HG03378 (cell line): Measurements from ENCODE around the gene SIRPB2.
"Not testable (repeated sequence)": the region's sequence is repeated elsewhere in the genome, so short reads cannot be mapped to it uniquely, and the experiment has no call there.

Experiments used
- ATAC-seq: cut with Tn5 transposase; IDR thresholded peaks from one replicate; pipeline ENCODE4 v1.9.1; 2021; ENCODE audit warnings: mild to moderate bottlenecking, moderate library complexity; ENCODE audit not compliant: unreplicated experiment

SIRPB2 gene

DNA sequence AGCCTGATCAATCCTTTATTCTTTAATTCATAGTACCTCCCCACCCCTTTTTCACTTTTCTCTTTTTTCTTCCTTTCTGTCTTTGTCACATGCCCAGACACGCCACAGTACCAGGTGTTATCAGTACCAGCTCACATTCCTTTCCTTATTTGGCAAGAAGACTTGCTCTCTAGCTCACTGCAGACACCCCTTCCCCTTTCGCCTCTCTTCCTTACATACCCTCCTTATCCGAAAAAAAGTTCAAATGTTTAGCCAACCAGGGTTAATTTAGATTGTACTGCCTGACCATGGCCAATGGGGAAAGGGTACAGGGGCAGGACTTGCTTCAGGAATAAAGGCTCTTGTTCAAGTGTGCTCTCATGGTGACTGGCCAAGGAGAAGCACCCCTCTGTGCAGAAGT lies 9.3 kb upstream of the SIRPB2 start:
- ATAC-seq = no peak

DNA sequence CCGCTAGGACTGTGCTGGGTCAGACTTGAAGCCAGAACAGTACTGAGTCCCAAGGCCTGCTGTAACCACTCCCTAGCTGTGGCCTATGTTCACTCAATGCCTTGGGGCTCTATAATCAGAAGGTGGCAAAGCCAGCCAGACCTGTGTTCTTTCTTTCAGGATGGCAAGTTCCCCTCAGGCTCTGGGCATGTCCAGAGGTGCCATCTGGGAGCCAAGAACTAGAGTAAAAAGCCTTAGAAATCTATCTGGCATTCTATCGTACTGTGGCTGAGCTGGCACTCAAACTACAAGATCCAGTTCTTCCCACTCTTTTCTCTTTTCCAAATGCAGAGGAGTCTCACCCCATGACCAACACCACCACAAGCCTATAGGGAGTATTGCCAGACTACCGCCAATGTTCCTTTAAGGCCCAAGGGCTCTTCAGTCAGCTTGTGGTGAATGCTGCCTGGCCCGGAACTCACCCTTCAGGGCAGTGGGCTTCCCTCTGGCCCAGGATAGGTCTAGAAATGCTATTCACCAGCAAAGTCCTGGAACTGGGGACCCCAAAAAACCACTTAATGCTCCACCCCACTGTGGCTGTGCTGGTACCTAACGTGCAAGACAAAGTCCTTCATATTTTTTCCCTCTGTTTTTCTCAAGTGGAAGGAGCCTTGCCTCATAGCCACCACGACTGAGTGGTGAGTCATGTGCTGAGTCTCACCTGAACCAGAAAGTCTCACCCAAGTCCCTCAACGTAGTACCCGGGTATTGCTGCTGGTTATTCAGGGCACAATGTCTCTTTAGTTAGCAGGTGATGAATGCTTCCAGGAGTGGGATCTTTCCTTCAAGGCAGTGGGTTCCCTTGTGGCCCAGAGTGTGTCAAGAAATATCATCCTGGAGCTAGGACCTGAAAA lies 8.6 kb upstream of the SIRPB2 start:
- no peak for ATAC-seq

DNA sequence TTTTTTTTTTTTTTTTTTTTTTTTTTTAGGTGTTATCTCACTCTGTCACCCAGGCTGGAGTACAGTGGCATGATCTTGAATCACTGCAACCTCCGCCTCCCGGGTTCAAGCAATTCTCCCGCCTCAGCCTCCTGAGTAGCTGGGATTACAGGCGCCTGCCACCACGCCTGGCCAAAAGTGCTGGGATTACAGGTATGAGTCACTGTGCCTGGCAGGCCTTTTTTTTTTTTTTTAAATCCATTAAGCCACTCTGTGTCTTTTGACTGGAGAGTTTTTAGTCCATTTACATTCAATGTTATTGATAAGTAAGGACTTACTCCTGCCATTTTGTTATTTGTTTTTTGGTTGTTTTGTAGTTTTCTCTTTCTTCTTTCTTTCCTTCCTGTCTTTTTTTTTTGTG lies 6.2 kb upstream of the SIRPB2 start:
- ATAC-seq = not testable (repeated sequence)

DNA sequence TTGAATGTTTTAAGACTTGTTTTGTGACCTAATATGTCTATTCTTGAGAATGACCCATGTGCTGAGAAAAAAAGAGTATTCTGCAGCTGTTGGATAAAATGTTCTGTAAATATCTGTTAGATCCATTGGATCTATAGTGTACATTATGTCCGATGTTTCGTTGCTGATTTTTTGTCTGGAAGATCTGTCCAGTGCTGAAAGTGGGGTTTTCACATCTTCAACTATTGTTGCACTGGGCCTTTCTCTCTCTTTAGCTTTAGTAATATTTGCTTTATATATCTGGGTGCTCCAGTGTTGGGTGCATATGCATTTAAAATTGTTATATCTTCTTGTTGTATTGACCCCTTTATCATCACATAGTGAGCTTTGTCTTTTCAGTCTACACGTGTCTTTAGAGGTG lies 5.7 kb upstream of the SIRPB2 start:
- ATAC-seq = no peak

DNA sequence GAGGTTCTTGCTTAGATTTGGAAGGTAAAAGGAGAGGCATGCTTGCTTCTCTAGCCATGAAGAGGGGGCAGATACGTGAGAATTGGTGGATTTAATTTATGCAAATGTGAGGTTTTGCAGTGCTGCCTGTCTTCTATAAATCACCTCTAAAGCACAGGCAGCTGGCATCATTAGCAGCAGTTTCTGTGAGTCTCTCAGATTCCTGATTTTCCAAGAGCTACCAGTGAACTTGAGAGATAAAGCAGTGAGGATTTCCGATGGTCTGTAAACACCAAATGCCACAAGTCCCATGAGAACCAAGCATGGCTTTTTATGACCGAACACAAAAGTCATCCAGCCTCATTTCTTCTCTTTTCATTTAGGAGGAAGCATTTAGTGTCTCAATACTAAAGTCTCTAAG lies 3.2 kb upstream of the SIRPB2 start:
- ATAC-seq = no peak

DNA sequence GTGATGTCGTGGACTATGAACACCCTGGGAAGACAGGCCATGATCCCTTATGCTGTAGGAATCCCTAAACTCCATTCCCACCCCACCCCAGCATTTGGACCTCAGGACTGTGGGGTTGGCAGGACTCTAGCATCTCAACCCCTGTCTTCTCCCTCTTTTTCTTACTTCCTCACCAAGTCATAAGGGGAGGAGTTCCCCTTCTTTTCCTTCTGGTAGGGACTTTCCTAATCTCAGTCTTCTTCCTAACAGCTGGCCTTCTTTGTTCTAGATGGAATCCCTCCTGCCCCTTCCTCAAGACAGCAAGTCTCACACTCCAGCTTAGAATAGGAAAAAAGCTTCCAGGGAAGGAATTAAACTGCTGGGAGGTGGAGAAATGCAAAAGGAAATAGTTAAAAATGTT lies 2.3 kb upstream of the SIRPB2 start:
- ATAC-seq = no peak

DNA sequence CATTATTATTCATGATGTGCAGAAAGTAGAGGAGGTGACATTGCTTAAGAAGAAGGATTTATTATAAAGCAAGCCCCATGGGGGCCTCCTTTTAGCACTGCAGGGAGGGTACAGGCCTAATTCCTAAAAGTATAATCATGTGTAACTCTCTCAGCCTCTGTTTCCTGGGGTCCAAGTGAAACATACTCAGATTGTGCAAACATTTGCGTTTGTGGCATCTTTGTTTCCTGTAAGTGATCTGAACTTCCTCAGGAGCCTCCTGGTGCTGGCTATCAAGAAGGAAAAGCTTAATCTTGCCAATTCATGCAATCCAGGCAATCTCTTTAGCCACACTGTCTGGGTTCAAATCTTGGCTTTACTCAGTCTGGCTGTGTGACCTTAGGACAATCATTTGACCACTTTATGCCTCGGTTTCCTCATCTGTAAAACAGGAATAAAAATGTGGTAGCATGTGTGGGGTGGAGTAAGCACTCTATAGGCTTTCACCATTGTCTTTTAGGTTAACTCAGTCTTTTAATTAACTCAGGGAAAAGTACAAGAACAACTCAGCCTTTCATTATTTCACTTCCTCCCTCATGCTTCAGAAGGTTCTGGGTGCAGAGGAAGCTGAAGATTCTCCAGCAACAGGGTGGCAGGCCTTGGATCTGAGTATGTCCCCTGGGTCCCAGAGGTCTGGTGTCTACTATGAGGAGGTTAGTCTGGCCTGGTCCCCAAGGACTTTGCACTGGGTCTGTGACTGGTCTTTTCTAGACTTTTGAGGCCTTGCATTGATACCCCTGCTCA lies 831 bp upstream of the SIRPB2 start:
- no peak for ATAC-seq

DNA sequence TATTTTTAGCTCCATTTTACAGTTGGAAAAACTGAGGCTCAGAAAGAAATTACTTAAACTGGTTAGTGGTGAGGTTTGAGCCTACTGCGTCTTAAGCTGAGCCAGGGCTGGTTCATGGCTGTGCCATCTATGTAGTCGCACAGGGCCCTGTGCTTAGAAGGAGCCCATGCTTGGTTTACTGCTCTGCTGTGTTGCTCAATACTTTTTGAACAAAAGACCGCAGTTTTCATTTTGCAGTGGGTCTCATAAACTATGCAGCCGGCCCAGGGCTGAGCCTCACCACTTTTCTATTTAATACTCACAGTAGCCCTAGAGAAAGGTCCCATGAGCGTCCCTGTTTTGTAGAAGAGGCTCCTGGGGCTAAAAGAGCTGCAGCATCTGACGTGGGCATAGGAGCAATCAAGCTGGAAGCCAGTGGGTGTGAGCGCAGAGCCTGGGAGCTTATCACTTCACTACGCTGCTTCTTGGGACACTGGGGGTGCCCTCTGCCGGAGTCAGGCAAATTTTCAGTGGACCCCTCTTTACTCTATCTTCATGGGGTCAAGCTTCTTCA lies 501 bp downstream of the SIRPB2 start:
- ATAC-seq = no peak

DNA sequence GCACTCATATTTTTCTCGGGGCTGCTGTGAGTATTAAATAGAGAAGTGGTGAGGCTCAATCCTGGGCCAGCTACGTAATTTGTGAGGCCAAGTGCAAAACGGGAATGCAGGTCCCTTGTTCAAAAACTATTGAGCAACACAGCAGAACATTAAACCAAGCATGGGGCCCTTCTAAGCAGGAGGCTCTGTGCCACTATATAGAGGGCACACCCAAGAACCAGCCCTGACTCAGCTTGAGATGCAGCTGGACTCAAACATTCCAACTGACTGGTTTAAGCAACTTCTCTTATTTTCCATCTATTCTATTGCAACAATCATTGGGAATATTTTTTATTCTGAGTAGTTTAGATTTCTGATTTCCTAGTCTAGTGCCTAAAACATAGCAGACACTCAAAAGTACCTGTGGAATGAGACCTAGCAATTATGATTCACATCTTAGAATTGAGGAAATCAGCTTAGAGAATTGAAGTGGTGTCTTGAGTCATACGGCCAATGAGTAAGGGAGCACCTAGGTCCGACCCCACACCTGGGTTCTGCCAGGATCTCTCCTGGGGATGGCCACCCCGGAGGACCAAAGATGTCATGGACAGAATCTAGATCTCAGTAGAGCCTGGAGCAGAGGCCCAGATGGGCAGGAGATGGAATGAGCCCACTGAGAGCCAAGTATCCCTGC lies 1.3 kb downstream of the SIRPB2 start:
- ATAC-seq = no peak

DNA sequence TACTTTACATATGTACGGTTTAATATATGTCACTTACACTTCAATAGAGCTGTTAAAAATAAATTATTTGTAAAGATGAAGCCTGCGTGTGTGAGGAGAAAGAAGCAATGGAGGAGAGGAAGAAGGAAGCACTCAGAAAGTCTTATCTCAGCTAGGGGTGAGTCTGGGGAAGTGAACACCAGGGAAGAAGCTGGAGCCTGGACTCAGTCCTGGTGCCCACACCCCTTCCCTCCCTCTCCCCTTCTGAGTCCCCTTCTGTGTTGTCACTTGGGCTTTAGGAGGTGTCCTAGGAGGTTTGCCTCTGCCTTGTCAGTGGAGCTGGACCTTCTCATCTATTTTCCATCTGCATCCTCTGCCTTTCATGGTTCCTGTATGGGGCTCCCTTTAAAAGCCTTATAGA lies 1.9 kb downstream of the SIRPB2 start:
- no peak for ATAC-seq

DNA sequence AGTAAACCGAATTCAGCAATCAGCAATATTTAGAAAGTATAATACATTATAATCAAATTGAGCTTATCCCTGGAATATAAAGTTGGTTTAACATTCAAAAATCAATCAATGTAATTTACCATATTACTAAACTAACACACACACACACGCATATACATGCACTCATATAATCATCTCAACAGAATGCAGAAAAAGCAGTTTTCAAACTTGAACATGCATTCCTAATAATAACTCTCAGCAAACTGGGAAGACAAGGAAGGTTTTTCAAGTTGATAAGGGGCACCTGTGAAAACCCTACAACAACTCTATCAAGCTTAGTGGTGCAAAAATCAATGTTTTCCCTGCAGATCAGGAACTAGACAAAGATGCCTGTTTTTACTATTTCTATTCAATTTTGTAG lies 4.7 kb downstream of the SIRPB2 start:
- ATAC-seq = no peak

DNA sequence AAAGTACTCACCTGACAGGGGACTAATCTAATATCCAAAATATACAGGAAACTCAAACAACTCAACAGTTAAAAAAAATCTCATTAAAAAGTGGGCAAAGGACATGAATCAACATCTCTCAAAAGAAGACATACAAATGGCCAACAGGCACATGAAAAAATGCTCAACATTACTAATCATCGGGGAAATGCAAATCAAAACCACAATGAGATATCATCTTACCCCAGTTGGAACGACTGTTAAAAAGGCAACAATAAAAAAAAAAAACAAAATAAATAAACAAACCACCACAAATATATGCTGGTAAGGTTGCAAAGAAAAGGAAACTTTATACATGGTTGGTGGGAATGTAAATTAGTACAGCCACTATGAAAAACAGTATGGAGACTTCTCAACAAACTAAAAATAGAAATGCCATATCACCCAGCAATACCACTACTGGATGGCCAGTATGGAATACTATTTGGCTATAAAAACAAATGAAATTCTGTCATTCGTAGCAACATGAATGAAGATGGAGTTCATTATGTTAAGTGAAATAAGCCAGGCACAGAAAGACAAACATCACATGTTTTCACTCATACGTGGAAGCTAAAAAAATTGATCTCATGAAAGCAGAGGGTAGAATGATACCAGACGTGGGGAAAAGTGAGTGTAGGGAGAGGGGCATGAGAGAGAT lies 6.6 kb downstream of the SIRPB2 start:
- no peak for ATAC-seq

DNA sequence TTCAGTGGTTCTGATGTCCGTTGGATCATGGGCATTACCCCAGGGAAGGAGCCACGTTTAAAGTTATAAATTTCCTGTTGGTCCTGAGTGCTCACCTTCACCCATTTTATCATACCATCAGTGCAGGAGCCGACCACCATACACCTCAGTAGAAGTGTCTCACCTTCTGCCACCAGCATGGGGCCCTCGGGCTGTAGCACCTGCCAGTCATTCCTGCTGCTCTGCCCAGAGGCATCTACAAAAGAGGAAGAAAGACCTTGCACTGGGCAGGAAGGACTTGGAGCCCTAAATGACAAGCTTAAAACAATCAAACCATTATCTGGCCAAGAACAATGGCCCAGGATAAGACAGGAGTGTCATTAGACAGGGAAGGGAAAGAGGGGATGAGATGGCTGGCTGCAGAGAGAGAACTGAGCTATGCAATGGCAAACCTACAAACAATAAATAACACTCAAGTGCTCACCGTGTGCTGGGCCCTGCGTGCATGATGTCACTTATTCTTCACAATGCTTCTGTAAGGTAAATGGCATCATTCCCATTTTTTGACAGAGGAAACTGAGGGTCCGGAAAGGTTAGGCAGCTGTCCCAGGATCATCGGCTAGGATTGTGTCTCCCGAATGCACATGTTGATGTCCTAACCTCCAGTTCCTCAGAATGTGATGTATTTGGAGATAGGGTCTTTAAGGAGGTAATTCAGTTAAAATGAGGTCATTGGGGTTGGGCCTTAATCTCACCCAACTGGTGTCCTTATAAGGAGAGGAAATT lies 11.2 kb downstream of the SIRPB2 start:
- ATAC-seq = no peak

DNA sequence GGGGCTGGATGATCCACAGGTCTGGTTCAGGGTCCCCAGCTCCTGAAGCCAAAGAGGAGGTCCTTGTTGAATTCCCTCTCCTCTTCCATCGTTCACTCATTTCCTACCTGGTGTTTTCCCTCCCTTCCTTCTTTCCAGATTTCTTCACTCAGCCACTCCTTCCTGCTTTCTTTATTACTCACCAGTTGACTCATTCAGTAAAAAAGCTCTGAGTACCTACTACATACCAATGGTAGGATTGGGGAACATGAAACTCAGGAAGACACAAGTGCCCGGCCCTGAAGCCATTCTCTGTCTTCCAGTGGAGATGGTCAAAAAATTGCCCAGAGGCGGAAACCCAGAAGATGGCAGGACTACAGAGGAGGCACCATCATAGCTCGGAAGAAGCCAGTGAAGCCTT lies 12.7 kb downstream of the SIRPB2 start:
- ATAC-seq = no peak

DNA sequence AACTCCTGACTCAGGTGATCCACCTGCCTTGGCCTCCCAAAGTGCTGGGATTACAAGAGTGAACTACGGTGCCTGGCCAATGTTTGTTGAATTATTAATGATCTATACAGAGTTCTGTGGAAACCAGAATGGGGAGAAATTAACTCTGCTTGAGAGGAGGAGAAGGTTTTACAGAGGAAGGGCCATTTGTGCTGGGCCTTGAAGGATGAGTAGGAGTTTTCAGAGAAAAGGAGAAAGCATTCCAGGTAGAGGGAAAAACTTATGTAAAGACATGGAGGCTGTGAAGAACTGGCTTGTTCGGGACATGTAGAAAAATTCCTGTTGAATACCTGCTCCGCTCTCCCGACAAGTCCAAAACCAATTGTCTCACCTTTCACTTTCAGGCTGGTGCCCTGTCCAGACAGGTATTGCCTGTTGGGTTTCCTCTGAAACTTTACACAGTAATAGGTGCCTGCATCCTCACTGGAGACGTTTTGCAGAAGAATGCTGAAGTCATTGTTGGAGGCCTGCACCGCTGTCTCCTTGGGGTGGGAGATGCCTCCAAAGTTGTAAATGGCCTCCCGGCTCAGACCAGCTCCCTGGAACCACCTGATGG lies 13.2 kb downstream of the SIRPB2 start:
- ATAC-seq = no peak

DNA sequence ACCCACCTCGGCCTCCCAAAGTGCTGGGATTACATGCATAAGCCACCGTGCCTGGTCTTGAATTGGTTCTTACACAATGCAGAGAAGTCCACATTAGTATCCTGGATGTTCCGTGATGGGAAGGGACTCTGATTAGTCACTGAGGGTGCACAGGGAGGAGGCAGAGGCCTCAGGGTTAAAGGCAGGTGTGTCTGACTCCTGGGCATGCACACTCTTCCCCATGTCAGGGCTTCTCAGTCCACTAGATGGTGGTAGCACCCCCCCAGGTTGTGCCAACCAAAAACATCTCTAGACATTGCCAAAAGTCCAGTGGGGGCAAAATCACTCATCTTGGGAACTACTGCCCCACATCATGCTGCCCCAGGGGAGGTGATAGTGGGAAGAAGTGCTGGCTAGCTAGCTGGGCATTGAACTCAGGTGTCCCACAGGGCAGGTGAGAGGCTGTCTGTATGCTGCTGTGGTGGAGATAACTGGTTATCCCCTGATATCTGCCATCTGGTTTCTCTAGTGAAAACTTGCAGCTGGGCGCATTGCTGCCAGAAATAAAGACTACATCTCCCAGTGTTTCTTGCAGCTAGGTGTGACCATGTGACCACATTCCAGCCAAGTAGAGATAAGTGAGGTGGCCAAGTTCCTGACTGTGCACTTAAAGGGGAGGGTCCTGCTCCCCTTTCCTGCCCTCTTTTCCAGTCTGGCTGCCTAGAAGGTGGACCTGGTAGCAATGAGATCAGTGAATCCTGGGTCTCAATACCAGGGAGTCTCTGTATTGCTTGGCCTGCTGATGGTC lies 16.2 kb downstream of the SIRPB2 start:
- ATAC-seq = no peak

DNA sequence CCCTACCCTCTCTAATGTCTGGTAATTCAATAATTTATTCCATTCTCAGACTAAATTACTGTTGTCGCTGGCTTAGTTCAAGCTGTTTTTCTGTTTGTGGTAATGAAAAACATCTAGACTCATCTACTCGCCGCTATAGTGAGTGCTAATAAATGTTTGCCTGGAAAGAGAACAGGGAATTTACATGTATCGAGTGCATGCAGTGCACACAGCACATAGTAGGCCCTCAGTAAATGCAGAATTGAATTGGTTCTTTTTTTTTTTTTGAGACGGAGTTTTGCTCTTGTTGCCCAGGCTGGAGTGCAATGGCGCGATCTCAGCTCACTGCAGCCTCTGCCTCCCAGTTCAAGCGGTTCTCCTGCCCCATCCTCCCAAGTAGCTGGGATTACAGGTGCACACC lies 16.9 kb downstream of the SIRPB2 start:
- ATAC-seq = no peak

DNA sequence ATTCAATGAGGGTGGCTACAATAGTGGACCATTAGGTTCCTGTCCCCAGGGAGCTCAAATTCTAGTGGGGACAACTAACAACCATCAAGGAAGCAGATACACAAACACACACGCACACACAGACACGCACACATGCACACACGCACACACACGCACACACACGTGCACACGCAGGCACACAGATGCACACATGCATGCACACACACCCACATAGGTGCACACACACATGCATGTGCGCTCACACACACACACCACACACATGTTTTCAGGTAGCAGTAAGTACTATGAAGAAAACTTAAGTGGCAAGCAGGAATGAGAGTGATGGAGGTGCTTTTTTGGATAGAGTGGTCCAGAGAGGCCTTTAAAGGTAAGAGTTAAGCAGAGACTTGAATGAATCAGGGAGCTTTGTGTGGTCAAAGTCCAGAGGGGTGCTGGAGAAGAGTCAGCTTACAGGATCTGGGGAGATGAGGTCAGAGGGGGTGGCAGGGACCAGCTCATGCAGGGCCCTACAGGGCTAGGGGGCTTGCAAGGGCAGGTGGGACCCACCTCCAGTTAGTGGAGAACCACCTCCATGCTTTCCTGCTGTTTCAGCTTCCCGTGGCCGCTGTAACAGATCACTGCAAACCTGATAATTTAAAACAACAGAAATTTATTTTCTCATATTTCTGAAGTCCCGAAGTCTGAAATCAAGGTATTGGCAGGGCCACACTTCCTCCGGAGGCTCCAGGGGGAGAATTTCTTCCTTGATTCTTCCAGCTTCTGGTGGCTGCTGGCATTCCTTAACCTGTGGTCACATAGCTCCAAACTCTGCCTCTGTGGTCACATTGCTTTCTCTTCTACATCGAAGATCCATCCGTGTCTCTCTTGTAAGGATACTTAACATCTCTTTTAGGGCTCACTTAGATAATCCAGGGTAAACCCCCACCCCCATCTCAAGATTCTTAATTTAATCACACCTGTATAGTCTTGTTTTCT lies 17.7 kb downstream of the SIRPB2 start:
- no peak for ATAC-seq
